NCI-H146 treated with DMSO at 0.1 percent for 48 hours (cell line): ENCODE data around the gene RALGAPB.
"Not testable (repeated sequence)": the region's sequence is repeated elsewhere in the genome, so short reads cannot be mapped to it uniquely, and the experiment has no call there.

ENCODE experiments used
- DNase-seq: peaks from one replicate; lab custom pipeline; 2025; ENCODE audit not compliant: unreplicated experiment; lab: John Stamatoyannopoulos, UW

Gene RALGAPB

GRCh38 chr20:38472513-38473366, at the start of gene RALGAPB:
Gene RALGAPB, plus strand, starts transcription at chr20:38472843. Its CDS starts 15,590 bp downstream, at chr20:38488433.
- peak; percentile 98 for DNase-seq

GRCh38 chr20:38423541-38423940, 49.1 kb upstream of the RALGAPB start:
- DNase-seq: no peak

GRCh38 chr20:38424401-38424800, 48.2 kb upstream of the RALGAPB start:
- no peak for DNase-seq

- DNase-seq: no peak
Observed at GRCh38 chr20:38426006-38426897, 46.4 kb upstream of the RALGAPB start.

GRCh38 chr20:38427655-38428023, 45.0 kb upstream of the RALGAPB start:
- no peak for DNase-seq

- no peak for DNase-seq
Observed at GRCh38 chr20:38428800-38429199, 43.8 kb upstream of the RALGAPB start.

GRCh38 chr20:38429301-38429700, 43.3 kb upstream of the RALGAPB start:
- DNase-seq: no peak

- no peak for DNase-seq
Observed at GRCh38 chr20:38430679-38431325, 41.8 kb upstream of the RALGAPB start.

GRCh38 chr20:38432292-38432691, 40.4 kb upstream of the RALGAPB start:
- no peak for DNase-seq

- DNase-seq: not testable (repeated sequence)
Observed at GRCh38 chr20:38432870-38433269, 39.8 kb upstream of the RALGAPB start.

GRCh38 chr20:38433304-38433972, 39.2 kb upstream of the RALGAPB start:
- DNase-seq: no peak

- DNase-seq: no peak
Observed at GRCh38 chr20:38434301-38434741, 38.3 kb upstream of the RALGAPB start.

GRCh38 chr20:38434770-38435554, 37.7 kb upstream of the RALGAPB start, which contains the start of gene SNHG17:
Gene SNHG17, minus strand, starts transcription at chr20:38435328.
- DNase-seq: peak; percentile 77

GRCh38 chr20:38435555-38435939, 37.1 kb upstream of the RALGAPB start:
- no peak for DNase-seq

- no peak for DNase-seq
Observed at GRCh38 chr20:38437796-38438195, 34.8 kb upstream of the RALGAPB start.

GRCh38 chr20:38441110-38441509, 31.5 kb upstream of the RALGAPB start:
- not testable (repeated sequence) for DNase-seq

GRCh38 chr20:38441916-38442315, 30.7 kb upstream of the RALGAPB start:
- DNase-seq: no peak

- no peak for DNase-seq
Observed at GRCh38 chr20:38445381-38445796, 27.3 kb upstream of the RALGAPB start.

GRCh38 chr20:38445901-38446425, 26.7 kb upstream of the RALGAPB start:
- DNase-seq: no peak
